ENCODE results near the gene EIF4B. TPM values are rescaled to one million over a fixed set of nuclear protein-coding genes. Genes with fewer than 3 reads are reported as not detected.
"Not testable (repeated sequence)": the region's sequence is repeated elsewhere in the genome, so short reads cannot be mapped to it uniquely, and the experiment has no call there.

The EIF4B gene
- total and polyA plus RNA-seq, 3 experiments from 2014 or later = 114 to 660 (median 644) TPM

DNA sequence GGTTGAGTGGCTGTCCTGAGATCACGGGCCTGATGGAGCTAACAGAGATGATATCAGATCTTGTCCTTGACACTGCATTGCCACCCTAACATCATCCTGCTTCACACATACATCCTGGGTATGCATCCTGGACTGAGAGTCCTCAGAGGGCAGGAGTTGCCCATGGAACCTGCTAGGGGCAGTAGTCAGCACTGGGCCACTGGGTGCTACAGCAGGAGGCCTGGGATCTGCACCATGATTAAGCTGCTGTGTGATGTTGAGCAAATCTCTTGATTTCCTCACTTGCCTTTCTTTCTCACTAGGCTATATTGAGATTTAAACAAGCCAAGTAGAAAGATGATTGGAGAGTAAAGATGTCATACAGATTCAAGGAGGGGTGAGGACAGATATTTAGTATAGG is 22.1 kb upstream of the EIF4B start:
- ChIA-PET CTCF (interaction anchor here (11.0 kb wide), 1 partner anchor 99 kb away, joined by 267 read pairs; no protein-coding TSS in a partner anchor), POLR2A (no interaction called here)
- H3K27ac ChIP-seq (ENCODE audit: low read depth, low read length) = no peak overlapping the region
- no peaks in the 10 kb centered on the region for H3K9me3 ChIP-seq (ENCODE audit: low read length)
- no peak overlapping the region for H3K4me3 Mint-ChIP-seq
- H3K27me3 ChIP-seq (ENCODE audit: insufficient read depth, low read length, poor library complexity, severe bottlenecking) = no peaks in the 10 kb centered on the region
- no peaks in the 10 kb centered on the region for H3K9me3 Mint-ChIP-seq
- H3K4me1 Mint-ChIP-seq = peaks cover 0 to 2% (median 0%) of the 10 kb centered on the region in 3 donors
- H3K4me3 ChIP-seq (ENCODE audit: low read length) = no peak overlapping the region
- DNase-seq = no peak
- H3K36me3 Mint-ChIP-seq = no peaks in the 10 kb centered on the region
- no peaks in the 10 kb centered on the region for H3K36me3 ChIP-seq (ENCODE audit: insufficient read depth, low read length)
- H3K4me1 ChIP-seq (ENCODE audit: insufficient read depth, low read length) = no peaks in the 10 kb centered on the region
- H3K27me3 Mint-ChIP-seq = peaks cover 19 to 28% of the 10 kb centered on the region in 2 donors
- H3K27ac Mint-ChIP-seq = no peak overlapping the region

DNA sequence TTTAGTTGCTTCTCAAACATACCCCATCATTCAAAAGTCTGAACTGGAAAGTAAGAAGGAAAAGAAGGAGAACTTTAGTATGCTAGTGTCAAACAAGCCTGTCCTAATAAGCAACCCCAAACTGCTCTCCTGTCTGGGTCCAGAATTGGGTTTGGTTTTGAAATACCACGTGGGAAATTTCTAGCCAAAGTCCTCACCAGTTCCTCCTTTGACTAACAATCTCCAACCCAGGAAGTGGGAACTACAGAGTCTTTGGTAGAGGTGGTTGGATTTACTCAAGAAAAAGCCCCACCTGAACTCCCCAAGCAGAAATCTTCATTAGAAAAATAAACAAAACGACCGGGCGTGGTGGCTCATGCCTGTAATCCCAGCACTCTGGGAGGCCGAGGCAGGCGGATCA is 17.4 kb upstream of the EIF4B start:
- CTCF ChIA-PET = interaction anchor here (1.3 kb wide), 1 partner anchor 8 kb away, joined by 4 read pairs; no protein-coding TSS in a partner anchor
- no peak for DNase-seq
- Mint-ChIP-seq H3K4me3 (no peak overlapping the region), H3K27ac (no peak overlapping the region), H3K27me3 (peaks cover 2 to 5% of the 10 kb centered on the region in 2 donors), H3K9me3 (no peaks in the 10 kb centered on the region), H3K4me1 (no peaks in the 10 kb centered on the region), H3K36me3 (no peaks in the 10 kb centered on the region)
- POLR2A ChIA-PET = no interaction called here
- no peaks in the 10 kb centered on the region for H3K36me3 ChIP-seq (ENCODE audit: insufficient read depth, low read length)
- H3K27ac ChIP-seq (ENCODE audit: low read depth, low read length) = no peak overlapping the region
- H3K4me3 ChIP-seq (ENCODE audit: low read length) = no peak overlapping the region
- H3K4me1 ChIP-seq (ENCODE audit: insufficient read depth, low read length) = no peaks in the 10 kb centered on the region
- no peaks in the 10 kb centered on the region for H3K9me3 ChIP-seq (ENCODE audit: low read length)
- no peaks in the 10 kb centered on the region for H3K27me3 ChIP-seq (ENCODE audit: insufficient read depth, low read length, poor library complexity, severe bottlenecking)

DNA sequence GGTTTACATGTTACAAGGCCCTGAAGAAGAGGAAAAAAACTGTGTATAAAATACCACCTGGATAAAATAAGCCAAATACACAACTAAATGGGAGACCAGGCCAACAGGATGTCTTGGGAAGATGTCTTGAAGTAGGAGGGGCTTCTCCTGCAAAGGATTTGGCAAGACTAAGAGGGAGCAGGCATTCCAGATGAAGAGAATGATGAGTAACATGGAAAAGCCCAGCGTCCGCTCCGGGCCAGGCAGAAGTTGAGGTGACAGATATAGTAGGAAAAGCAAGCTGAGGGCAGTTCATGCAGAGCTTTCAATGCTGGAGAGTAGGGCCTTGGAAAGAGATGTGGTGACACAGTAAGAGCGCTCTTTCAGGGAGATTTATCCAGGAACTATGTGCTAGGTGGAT is 16.1 kb upstream of the EIF4B start:
- POLR2A ChIA-PET = no interaction called here
- CTCF ChIA-PET = interaction anchor here (1.3 kb wide), 1 partner anchor 9 kb away, joined by 4 read pairs; no protein-coding TSS in a partner anchor
- DNase-seq = no peak

DNA sequence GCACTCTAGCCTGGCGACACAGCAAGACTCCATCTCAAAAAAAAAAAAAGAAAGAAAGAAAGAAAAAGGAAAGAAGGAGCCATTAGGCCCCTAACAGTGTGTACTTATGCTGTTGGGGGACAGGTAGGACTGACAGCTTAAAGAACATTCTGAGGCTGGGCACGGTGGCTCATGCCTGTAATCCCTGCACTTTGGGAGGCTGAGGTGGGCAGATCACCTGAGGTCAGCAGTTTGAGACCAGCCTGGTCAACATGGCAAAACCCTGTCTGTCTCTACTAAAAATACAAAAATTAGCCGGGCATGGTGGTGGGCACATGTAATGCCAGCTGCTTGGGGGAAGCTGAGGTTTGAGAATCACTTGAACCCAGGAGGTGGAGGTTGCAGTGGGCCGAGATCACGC is 14.0 kb upstream of the EIF4B start:
- DNase-seq; H3K4me3 Mint-ChIP-seq; H3K36me3 ChIP-seq (ENCODE audit: insufficient read depth, low read length); H3K36me3 Mint-ChIP-seq; H3K4me1 ChIP-seq (ENCODE audit: insufficient read depth, low read length); H3K4me3 ChIP-seq (ENCODE audit: low read length); H3K4me1 Mint-ChIP-seq; H3K27me3 ChIP-seq (ENCODE audit: insufficient read depth, low read length, poor library complexity, severe bottlenecking); H3K27ac ChIP-seq (ENCODE audit: low read depth, low read length); POLR2A ChIA-PET; H3K9me3 Mint-ChIP-seq; H3K9me3 ChIP-seq (ENCODE audit: low read length); H3K27ac Mint-ChIP-seq; H3K27me3 Mint-ChIP-seq: not testable (repeated sequence)
- CTCF ChIA-PET = interaction anchor here (1.8 kb wide), 2 partner anchors 11 to 107 kb away, joined by 8 read pairs; no protein-coding TSS in a partner anchor

More for the DNA sequence above, 16.1 kb upstream of the EIF4B start:
- Mint-ChIP-seq H3K36me3 (no peaks in the 10 kb centered on the region), H3K27me3 (peaks cover 0 to 2% of the 10 kb centered on the region in 2 donors), H3K4me1 (no peaks in the 10 kb centered on the region), H3K4me3 (no peak overlapping the region), H3K9me3 (no peaks in the 10 kb centered on the region), H3K27ac (peak overlapping the region in 4 of 8 donors; percentile 13 to 36 (median 26))
- no peak overlapping the region for H3K27ac ChIP-seq (ENCODE audit: low read depth, low read length)
- H3K4me1 ChIP-seq (ENCODE audit: insufficient read depth, low read length) = no peaks in the 10 kb centered on the region
- no peaks in the 10 kb centered on the region for H3K36me3 ChIP-seq (ENCODE audit: insufficient read depth, low read length)
- H3K9me3 ChIP-seq (ENCODE audit: low read length) = no peaks in the 10 kb centered on the region
- H3K27me3 ChIP-seq (ENCODE audit: insufficient read depth, low read length, poor library complexity, severe bottlenecking) = no peaks in the 10 kb centered on the region
- no peak overlapping the region for H3K4me3 ChIP-seq (ENCODE audit: low read length)

DNA sequence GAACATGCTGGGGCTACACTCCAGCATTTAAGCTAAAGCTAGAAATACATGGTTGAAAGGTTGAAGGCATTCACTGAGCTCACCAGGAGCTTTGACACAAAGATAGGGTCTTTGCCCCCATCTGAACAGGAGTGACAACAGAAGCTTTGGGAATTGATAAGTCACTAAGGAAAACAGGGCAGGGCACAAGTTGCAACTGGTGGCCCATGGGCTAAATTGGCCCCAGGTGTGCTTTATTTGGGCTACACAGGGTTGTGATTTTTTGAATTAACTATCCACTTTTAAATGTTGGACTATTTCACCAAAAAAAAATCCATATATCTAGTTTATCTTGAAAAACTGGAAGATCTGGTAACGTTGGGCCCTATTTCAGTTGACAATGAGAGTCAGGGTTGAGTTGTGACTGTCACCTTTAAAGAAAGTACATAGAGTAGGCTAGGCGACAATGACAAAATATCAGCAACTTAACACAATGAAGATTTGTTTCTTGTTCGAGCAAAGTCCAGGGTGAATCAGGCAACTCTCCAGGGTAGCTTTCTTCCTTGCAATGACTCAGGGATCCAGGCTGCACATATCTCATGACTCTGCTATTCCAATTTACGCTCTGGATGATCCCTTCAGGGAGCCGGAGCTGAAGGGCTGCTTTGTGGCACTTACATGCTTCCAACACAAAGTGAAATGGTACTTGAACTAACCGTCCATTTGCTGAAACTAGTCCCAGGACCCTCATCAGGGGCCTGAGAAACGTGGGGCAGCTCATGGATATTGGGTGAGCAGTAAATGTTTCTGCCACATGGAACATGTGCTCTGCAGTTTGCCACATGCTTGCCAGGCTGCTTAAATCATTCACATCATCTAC is 13.3 kb upstream of the EIF4B start:
- no peak overlapping the region for H3K27ac Mint-ChIP-seq
- Histone ChIP-seq H3K27ac (ENCODE audit: low read depth, low read length) (no peak overlapping the region), H3K9me3 (ENCODE audit: low read length) (no peaks in the 10 kb centered on the region), H3K4me1 (ENCODE audit: insufficient read depth, low read length) (no peaks in the 10 kb centered on the region), H3K4me3 (ENCODE audit: low read length) (no peak overlapping the region), H3K27me3 (ENCODE audit: insufficient read depth, low read length, poor library complexity, severe bottlenecking) (no peaks in the 10 kb centered on the region), H3K36me3 (ENCODE audit: insufficient read depth, low read length) (no peaks in the 10 kb centered on the region)
- CTCF ChIA-PET = interaction anchor here (1.8 kb wide), 2 partner anchors 12 to 108 kb away, joined by 8 read pairs; no protein-coding TSS in a partner anchor
- POLR2A ChIA-PET = no interaction called here
- no peak for DNase-seq
- no peaks in the 10 kb centered on the region for H3K9me3 Mint-ChIP-seq
- no peaks in the 10 kb centered on the region for H3K4me1 Mint-ChIP-seq
- no peaks in the 10 kb centered on the region for H3K36me3 Mint-ChIP-seq
- H3K27me3 Mint-ChIP-seq = peaks cover 1 to 4% of the 10 kb centered on the region in 2 donors
- H3K4me3 Mint-ChIP-seq = no peak overlapping the region

DNA sequence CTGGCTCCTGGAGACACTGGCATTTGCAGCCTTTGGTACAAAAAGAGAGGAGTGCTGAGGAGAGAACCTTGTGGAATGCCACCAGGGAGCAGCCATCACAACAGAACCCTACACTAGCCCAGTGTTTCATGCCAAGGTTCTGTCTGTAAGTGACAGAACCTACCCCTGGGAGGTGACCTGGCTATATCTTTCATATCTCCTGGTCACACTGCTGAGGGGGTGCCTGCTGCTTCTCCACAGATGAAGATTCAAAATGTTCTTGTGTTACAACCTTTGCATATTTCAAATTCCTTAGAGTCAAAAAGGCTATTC is 12.7 kb upstream of the EIF4B start:
- H3K36me3 ChIP-seq (ENCODE audit: insufficient read depth, low read length) = no peaks in the 10 kb centered on the region
- DNase-seq = no peak
- H3K4me1 ChIP-seq (ENCODE audit: insufficient read depth, low read length) = no peaks in the 10 kb centered on the region
- no peaks in the 10 kb centered on the region for H3K27me3 ChIP-seq (ENCODE audit: insufficient read depth, low read length, poor library complexity, severe bottlenecking)
- H3K27ac Mint-ChIP-seq = no peak overlapping the region
- ChIA-PET CTCF (no interaction called here), POLR2A (no interaction called here)
- no peaks in the 10 kb centered on the region for H3K36me3 Mint-ChIP-seq
- H3K9me3 Mint-ChIP-seq = no peaks in the 10 kb centered on the region
- no peak overlapping the region for H3K27ac ChIP-seq (ENCODE audit: low read depth, low read length)
- no peak overlapping the region for H3K4me3 Mint-ChIP-seq
- no peak overlapping the region for H3K4me3 ChIP-seq (ENCODE audit: low read length)
- no peaks in the 10 kb centered on the region for H3K9me3 ChIP-seq (ENCODE audit: low read length)
- no peaks in the 10 kb centered on the region for H3K4me1 Mint-ChIP-seq
- peaks cover 0 to 7% of the 10 kb centered on the region in 2 donors for H3K27me3 Mint-ChIP-seq

DNA sequence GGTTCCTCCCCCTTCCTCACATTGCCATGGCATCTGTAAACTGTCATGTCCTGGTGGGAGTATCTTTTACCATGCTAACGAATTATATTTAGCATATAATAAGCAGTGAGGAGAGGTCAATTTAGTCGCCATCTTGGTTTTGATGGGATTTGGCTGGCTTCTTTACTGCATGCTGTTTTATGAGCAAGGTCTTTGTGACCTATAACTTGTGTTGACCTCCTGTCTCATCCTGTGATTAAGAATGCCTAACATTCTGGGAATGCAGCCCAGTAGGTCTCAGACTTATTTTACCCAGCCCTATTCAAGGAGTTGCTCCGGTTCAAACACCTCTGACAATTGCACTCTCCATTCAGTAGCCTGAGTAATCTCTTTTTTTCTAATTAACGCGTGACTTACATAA is 2.1 kb upstream of the EIF4B start:
- Mint-ChIP-seq H3K27me3 (peaks cover 10 to 17% of the 10 kb centered on the region in 2 donors), H3K9me3 (no peaks in the 10 kb centered on the region), H3K4me3 (peak overlapping the region in 3 of 7 donors; percentile 12 to 67 (median 26)), H3K36me3 (peaks cover 0 to 14% (median 5%) of the 10 kb centered on the region in 3 donors), H3K4me1 (peaks cover 27 to 38% (median 31%) of the 10 kb centered on the region in 3 donors), H3K27ac (peak overlapping the region in 3 of 8 donors; percentile 0 to 89 (median 37))
- peaks cover 28% of the 10 kb centered on the region for H3K4me1 ChIP-seq (ENCODE audit: insufficient read depth, low read length)
- CTCF ChIA-PET = no interaction called here
- no peak overlapping the region for H3K27ac ChIP-seq (ENCODE audit: low read depth, low read length)
- no peaks in the 10 kb centered on the region for H3K27me3 ChIP-seq (ENCODE audit: insufficient read depth, low read length, poor library complexity, severe bottlenecking)
- POLR2A ChIA-PET = no interaction called here
- no peak for DNase-seq
- H3K4me3 ChIP-seq (ENCODE audit: low read length) = no peak overlapping the region
- no peaks in the 10 kb centered on the region for H3K9me3 ChIP-seq (ENCODE audit: low read length)
- no peaks in the 10 kb centered on the region for H3K36me3 ChIP-seq (ENCODE audit: insufficient read depth, low read length)

DNA sequence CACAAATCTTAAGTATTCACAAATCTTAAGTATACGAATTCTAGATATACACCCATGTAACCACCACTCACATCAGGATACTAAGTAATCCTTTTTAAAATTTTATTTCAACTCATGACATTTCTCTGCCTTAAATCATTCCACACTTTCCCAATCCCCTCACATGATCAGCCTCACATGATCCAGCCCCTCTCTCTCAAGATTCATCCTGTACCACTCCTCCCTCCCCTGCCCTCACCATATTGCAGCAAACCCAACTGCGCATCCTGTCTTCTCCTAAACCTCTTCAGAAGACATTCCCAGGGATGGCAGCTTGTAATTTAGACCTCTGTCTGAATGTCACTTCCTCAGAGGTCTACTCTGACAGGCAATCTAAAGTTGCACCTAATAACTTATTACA is 1.7 kb upstream of the EIF4B start:
- Mint-ChIP-seq H3K9me3 (no peaks in the 10 kb centered on the region), H3K4me1 (peaks cover 30 to 41% (median 33%) of the 10 kb centered on the region in 3 donors), H3K27me3 (peaks cover 10 to 14% of the 10 kb centered on the region in 2 donors), H3K4me3 (peak overlapping the region in 5 of 7 donors; percentile 12 to 99 (median 34)), H3K27ac (peak overlapping the region in 4 of 8 donors; percentile 37 to 99 (median 83)), H3K36me3 (peaks cover 0 to 15% (median 4%) of the 10 kb centered on the region in 3 donors)
- ChIA-PET POLR2A (no interaction called here), CTCF (no interaction called here)
- no peaks in the 10 kb centered on the region for H3K27me3 ChIP-seq (ENCODE audit: insufficient read depth, low read length, poor library complexity, severe bottlenecking)
- H3K4me3 ChIP-seq (ENCODE audit: low read length) = no peak overlapping the region
- H3K9me3 ChIP-seq (ENCODE audit: low read length) = no peaks in the 10 kb centered on the region
- no peak for DNase-seq
- H3K36me3 ChIP-seq (ENCODE audit: insufficient read depth, low read length) = no peaks in the 10 kb centered on the region
- no peak overlapping the region for H3K27ac ChIP-seq (ENCODE audit: low read depth, low read length)
- H3K4me1 ChIP-seq (ENCODE audit: insufficient read depth, low read length) = peaks cover 31% of the 10 kb centered on the region

Data from CD8-positive, alpha-beta memory T cell (primary cell).